WERI-Rb-1 (cell line): ENCODE data around the gene SENP6.
"Not testable (repeated sequence)": the region's sequence is repeated elsewhere in the genome, so short reads cannot be mapped to it uniquely, and the experiment has no call there.

Experiments
- DNase-seq: peaks from one replicate; pipeline ENCODE4 v3.0.0-alpha.2; 2020
- H3K27ac ChIP-seq: fragments of 250-450 bp; sonication (Bioruptor Pico); 2 replicates; pipeline ENCODE4 v1.5.1; 2020; ENCODE audit warnings: mild to moderate bottlenecking, moderate library complexity
- H3K27me3 ChIP-seq: fragments of 250-450 bp; sonication (Bioruptor Pico); 2 replicates; pipeline ENCODE4 v1.5.1; 2021; ENCODE audit warnings: mild to moderate bottlenecking, low read depth, moderate library complexity; ENCODE audit not compliant: insufficient read depth, severe bottlenecking
- H3K36me3 ChIP-seq: fragments of 250-450 bp; sonication (Bioruptor Pico); 2 replicates; pipeline ENCODE4 v1.5.1; 2020; ENCODE audit warnings: mild to moderate bottlenecking, moderate library complexity
- H3K4me3 ChIP-seq: 2 replicates; pipeline ENCODE4 v1.5.1; 2011; ENCODE audit warnings: low read depth, mild to moderate bottlenecking, control low read depth, low read length
- H3K9me3 ChIP-seq: fragments of 250-450 bp; sonication (Bioruptor Pico); 2 replicates; pipeline ENCODE4 v1.5.1; 2021; ENCODE audit warnings: mild to moderate bottlenecking, moderate library complexity; ENCODE audit not compliant: severe bottlenecking
- TF ChIP-seq, protein P1 (sequence below): IDR thresholded peaks from 2 replicates; pipeline ENCODE4 v1.5.1; 2011; ENCODE audit warnings: low read depth, mild to moderate bottlenecking, control low read depth, inconsistent platforms, low read length

The SENP6 gene

DNA sequence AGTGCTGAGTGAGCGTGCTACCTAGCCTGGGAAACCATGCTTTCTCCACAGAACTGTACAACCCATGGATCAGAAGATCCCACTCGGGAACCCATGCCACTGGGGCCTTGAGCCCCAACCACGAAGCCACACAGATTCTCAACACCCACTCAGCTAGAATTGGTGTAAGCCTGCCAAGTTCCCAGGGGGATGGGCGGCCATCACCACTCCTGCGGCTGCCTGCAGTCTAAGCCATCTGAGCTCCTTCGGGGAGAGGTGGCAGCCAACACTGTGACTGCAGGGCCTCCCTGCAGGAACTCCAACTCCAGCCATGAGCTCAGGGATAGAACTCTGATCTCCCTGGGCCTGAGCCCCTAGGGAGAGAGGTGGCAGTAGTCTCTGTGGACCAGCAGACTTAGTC is 33.6 kb upstream of the SENP6 start:
- Histone ChIP-seq H3K27ac (no peak overlapping the region), H3K9me3 (peaks cover 12% of the 10 kb centered on the region), H3K27me3 (no peaks in the 10 kb centered on the region), H3K4me3 (no peak overlapping the region), H3K36me3 (no peaks in the 10 kb centered on the region)
- TF ChIP-seq, protein P1, sequence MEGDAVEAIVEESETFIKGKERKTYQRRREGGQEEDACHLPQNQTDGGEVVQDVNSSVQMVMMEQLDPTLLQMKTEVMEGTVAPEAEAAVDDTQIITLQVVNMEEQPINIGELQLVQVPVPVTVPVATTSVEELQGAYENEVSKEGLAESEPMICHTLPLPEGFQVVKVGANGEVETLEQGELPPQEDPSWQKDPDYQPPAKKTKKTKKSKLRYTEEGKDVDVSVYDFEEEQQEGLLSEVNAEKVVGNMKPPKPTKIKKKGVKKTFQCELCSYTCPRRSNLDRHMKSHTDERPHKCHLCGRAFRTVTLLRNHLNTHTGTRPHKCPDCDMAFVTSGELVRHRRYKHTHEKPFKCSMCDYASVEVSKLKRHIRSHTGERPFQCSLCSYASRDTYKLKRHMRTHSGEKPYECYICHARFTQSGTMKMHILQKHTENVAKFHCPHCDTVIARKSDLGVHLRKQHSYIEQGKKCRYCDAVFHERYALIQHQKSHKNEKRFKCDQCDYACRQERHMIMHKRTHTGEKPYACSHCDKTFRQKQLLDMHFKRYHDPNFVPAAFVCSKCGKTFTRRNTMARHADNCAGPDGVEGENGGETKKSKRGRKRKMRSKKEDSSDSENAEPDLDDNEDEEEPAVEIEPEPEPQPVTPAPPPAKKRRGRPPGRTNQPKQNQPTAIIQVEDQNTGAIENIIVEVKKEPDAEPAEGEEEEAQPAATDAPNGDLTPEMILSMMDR, result no peak
- no peak for DNase-seq

DNA sequence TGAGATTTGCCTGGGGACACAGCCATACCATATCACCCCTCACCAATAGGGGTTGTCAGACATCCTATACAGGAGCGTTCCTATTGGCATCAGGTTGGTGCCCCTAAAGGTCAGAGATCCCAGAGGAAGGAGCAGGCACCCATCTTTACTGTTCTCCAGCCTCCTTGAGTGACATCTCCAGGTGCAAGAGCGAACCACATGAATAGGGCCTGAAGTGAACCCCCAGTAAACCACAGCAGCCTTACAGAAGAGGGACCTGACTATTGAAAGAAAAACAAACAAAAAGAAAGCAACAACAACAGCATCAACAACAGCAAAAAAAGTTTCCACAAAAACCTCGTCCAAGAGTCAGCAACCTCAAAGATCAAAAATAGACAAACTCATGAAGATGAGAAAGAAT is 32.7 kb upstream of the SENP6 start:
- H3K9me3 ChIP-seq, result peaks cover 12% of the 10 kb centered on the region
- no peak for DNase-seq
- TF ChIP-seq, protein P1, result no peak
- H3K4me3 ChIP-seq, result no peak overlapping the region
- no peak overlapping the region for H3K27ac ChIP-seq
- H3K36me3 ChIP-seq, result no peaks in the 10 kb centered on the region
- H3K27me3 ChIP-seq, result no peaks in the 10 kb centered on the region

DNA sequence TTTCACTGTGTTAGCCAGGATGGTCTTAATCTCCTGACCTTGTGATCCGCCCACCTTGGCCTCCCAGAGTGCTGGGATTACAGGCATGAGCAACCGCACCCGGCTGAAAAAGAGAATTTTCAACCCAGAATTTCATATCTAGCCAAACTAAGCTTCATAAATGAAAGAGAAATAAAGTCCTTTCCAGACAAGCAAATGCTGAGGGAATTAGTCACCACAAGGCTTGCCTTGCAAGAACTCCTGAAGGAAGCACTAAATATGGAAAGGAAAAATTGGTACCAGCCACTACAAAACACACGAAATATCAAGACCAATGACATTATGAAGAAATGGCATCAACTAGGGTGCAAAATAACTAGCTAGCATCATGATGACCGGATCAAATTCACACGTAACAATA is 31.0 kb upstream of the SENP6 start:
- not testable (repeated sequence) for H3K27ac ChIP-seq, H3K27me3 ChIP-seq, H3K36me3 ChIP-seq, H3K4me3 ChIP-seq, DNase-seq
- peaks cover 11% of the 10 kb centered on the region for H3K9me3 ChIP-seq

DNA sequence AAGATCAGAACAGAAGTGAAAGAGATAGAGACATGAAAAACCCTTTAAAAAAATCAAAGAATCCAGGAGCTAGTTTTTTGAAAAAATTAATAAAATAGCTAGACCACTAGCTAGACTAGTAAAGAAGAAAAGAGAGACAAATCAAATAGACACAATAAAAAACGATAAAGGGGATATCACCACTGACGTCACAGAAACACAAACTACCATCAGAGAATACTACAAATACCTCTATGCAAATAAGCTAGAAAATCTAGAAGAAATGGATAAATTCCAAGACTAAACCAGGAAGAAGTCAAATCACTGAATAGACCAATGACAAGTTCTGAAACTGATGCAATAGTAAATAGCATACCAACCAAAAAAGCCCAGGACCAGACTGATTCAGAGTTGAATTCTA is 29.6 kb upstream of the SENP6 start:
- no peaks in the 10 kb centered on the region for H3K27me3 ChIP-seq

DNA sequence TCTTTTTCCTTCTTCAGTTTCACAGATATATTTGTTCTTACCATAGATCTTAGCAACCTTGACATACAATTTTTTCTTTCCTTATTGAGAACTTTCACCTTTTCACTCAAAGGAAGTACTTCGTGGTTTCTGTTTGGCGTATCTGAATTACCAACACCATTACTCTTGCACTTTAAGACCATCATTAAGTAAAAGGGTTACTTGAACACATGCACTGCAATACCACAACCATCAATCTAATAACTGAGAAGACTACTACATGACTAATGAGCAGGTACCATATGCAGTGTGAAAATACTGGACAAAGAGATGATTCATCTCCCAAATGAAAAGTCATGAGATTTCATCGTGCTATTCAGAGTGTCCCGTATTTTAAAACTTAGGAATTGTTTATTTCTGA is 21.7 kb upstream of the SENP6 start:
- Histone ChIP-seq H3K27ac (no peak overlapping the region), H3K4me3 (no peak overlapping the region), H3K9me3 (no peaks in the 10 kb centered on the region), H3K36me3 (no peaks in the 10 kb centered on the region), H3K27me3 (no peaks in the 10 kb centered on the region)
- DNase-seq, result no peak
- TF ChIP-seq, protein P1, result no peak

More for the DNA sequence above, 29.6 kb upstream of the SENP6 start:
- H3K27ac ChIP-seq, result no peak overlapping the region
- TF ChIP-seq, protein P1, result no peak
- no peak overlapping the region for H3K4me3 ChIP-seq
- no peak for DNase-seq
- no peaks in the 10 kb centered on the region for H3K9me3 ChIP-seq
- no peaks in the 10 kb centered on the region for H3K36me3 ChIP-seq

DNA sequence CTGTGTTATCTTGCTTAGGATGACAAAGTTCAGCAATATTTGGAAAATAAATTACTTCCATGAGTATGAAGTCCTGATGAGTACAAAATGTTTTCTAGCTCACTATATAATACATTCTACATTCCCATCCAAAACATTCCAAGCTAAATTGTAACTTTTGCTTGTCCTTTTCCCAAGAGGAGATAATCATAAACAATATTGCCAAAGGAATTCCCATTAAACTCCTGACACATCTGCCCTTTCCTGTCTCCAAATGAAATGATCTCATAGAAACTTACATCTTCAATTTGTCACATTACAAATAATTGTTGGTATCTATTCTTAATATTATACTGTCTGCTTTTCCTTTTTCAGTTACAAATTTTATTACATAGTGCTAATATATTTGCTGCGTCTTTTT is 20.4 kb upstream of the SENP6 start:
- H3K36me3 ChIP-seq, result no peaks in the 10 kb centered on the region
- no peaks in the 10 kb centered on the region for H3K9me3 ChIP-seq
- no peak overlapping the region for H3K27ac ChIP-seq
- H3K27me3 ChIP-seq, result no peaks in the 10 kb centered on the region
- TF ChIP-seq, protein P1, result no peak
- H3K4me3 ChIP-seq, result no peak overlapping the region
- no peak for DNase-seq

DNA sequence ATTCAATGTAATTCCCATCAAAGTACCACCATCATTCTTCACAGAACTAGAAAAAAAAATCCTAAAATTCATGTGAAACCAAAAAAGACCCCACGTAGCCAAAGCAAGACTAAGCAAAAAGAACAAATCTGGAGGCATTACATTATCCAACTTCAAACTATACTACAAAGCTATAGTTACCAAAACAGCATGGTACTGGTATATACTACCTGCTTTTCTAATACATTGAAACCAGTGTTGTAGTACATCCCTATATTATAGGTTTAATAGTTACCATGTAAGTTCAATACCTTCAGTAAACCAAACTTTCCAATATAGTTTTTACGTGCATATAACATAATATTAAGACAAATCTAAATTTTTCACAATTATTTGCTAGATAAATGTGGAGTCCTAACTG is 17.1 kb upstream of the SENP6 start:
- H3K27ac ChIP-seq, H3K9me3 ChIP-seq, DNase-seq, H3K36me3 ChIP-seq, H3K4me3 ChIP-seq, H3K27me3 ChIP-seq: not testable (repeated sequence)
